AG09309 (cell line): ENCODE results near the gene NR5A2.

Experiments used
- DNase-seq: peaks from one replicate; pipeline ENCODE4 v3.0.0-alpha.2; 2010; ENCODE audit warnings: low read depth
- H3K4me3 ChIP-seq: 2 replicates; pipeline ENCODE4 v1.5.1; 2011; ENCODE audit warnings: mild to moderate bottlenecking, low read depth, low read length, moderate library complexity; ENCODE audit not compliant: control insufficient read depth
- CTCF ChIP-seq: IDR thresholded peaks from 2 replicates; pipeline ENCODE4 v1.5.1; 2011; ENCODE audit warnings: mild to moderate bottlenecking, low read depth, low read length, inconsistent platforms; ENCODE audit not compliant: insufficient read depth, control insufficient read depth; ENCODE audit errors: missing control alignments

The NR5A2 gene

GRCh38 chr1:200178340-200178739 is 150.8 kb downstream of the NR5A2 start:
- no peak for DNase-seq
- H3K4me3 ChIP-seq = no peak overlapping the region
- no peak for TF ChIP-seq CTCF

GRCh38 chr1:200179126-200179780 is 151.7 kb downstream of the NR5A2 start:
- no peak for TF ChIP-seq CTCF
- DNase-seq = peak; percentile 25
- H3K4me3 ChIP-seq = no peak overlapping the region

DNA sequence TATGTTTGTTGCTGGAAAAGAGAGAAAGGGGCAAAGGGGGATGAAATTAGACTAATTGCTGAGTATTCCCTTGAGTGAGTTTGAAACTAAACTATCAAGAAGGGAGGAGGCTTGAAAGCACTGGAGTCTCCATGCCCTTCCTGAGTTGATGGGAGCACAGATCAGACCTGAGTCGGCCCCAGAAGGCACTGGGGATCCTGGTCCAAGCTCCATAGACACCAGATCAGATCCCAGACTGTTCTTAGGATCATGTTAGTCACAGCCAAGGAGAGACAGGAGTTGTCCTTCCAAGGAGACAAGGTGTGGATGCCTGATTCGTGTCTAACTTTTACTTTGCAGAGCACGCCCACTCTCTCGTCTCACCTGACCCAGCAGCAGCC is 152.3 kb downstream of the NR5A2 start:
- no peak for DNase-seq
- TF ChIP-seq CTCF = no peak
- H3K4me3 ChIP-seq = no peak overlapping the region

- DNase-seq = peak; percentile 45
- peak; percentile 39 for TF ChIP-seq CTCF
- H3K4me3 ChIP-seq = no peak overlapping the region
Measured at GRCh38 chr1:200180821-200181220, 153.3 kb downstream of the NR5A2 start.

DNA sequence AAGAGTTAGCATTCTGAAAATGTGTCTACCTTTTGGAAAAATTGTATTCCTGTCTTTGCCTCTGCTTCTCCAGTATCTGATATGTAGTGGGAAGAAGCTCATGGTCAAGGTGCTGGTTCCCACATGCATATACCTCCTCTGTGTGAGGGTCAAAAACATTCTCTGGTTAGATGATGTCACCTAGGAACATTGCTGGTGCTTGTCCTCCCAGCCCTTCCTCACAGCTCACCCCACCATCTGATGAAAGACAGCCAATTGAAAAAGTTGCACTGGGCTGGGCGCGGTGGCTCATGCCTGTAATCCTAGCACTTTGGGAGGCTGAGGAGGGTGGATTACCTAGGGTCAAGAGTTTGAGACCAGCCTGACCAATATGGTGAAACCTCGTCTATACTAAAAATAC is 154.4 kb downstream of the NR5A2 start:
- TF ChIP-seq CTCF = no peak
- DNase-seq = no peak
- no peak overlapping the region for H3K4me3 ChIP-seq

DNA sequence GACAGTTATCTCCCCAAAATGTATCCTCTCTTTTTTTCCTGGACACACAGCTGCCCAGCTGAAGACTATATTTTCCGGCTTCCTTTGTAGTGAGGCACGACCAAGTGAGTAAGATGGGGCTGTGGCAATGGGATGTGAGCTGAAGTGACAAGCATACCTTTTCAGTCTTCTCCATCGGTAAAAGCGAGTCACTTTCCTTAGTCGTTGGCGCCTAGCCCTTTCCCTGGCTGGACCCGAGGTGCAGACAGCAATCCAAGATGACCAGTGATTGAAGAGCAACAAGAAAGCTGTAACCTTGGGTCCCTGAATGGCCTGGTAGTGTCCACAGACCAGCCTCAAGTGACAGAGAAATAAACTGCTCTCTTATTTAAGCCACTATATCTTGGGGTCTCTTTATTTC is 155.2 kb downstream of the NR5A2 start:
- no peak for TF ChIP-seq CTCF
- no peak for DNase-seq
- H3K4me3 ChIP-seq = no peak overlapping the region

DNA sequence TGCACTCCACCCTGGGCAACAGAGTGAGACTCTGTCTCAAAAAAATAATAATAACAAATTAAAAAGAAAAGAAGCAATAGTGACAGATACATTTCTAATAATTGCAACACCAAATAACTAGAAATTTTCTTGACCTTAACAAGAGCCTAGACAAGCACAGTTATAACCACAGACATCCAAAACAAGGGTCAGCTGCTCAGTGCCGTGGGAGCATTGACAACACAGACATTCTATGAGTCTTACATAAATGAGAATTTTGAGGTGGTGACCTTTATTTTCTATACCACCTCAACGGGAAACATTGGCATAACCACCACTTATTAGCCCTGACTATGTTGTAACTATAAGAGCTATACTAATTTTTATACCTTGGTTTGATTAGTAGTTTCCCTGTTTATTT is 156.1 kb downstream of the NR5A2 start:
- no peak for TF ChIP-seq CTCF
- no peak overlapping the region for H3K4me3 ChIP-seq
- no peak for DNase-seq
